ENCODE results near the gene BLTP2. TPM values are rescaled to one million over a fixed set of nuclear protein-coding genes. Genes with fewer than 3 reads are reported as not detected.

BLTP2 gene
- total RNA-seq, 4 donors from 2014 or later, result 90.0 to 127 (median 98.2) TPM

- Histone ChIP-seq H3K27ac (replicated peaks in 1 of 4) (no peak overlapping the region), H3K9me3 (no peaks in the 10 kb centered on the region), H3K4me3 (no peak overlapping the region), H3K4me1 (peaks cover 0 to 10% (median 5%) of the 10 kb centered on the region in 4 donors), H3K36me3 (peaks cover 32 to 96% (median 71%) of the 10 kb centered on the region in 4 donors), H3K27me3 (no peaks in the 10 kb centered on the region)
- intact Hi-C loops (cut with DNase I), result no loop called here
- no peak for DNase-seq (ENCODE audit: extremely low spot score)
- no peak for TF ChIP-seq POLR2AphosphoS5 (IDR thresholded peaks at IDR 0.05)
- TF ChIP-seq CTCF (IDR thresholded peaks at IDR 0.05), result no peak
- TF ChIP-seq POLR2A (IDR thresholded peaks at IDR 0.05; ENCODE audit: low read depth), result no peak
- WGBS, result 90% methylated on average over 5 of the region's 5 CpGs
Measured at GRCh38 chr17:28655160-28655559, 10.2 kb upstream of the BLTP2 start.

GRCh38 chr17:28648698-28649097 is 3.7 kb upstream of the BLTP2 start:
- peaks cover 24 to 30% (median 28%) of the 10 kb centered on the region in 4 donors for H3K4me1 ChIP-seq
- no peak for DNase-seq (ENCODE audit: extremely low spot score)
- no peaks in the 10 kb centered on the region for H3K9me3 ChIP-seq
- peaks cover 8 to 54% (median 38%) of the 10 kb centered on the region in 4 donors for H3K36me3 ChIP-seq
- TF ChIP-seq CTCF (IDR thresholded peaks at IDR 0.05) (no peak), EP300 (IDR thresholded peaks at IDR 0.05) (no peak)
- H3K27me3 ChIP-seq, result no peaks in the 10 kb centered on the region
- H3K27ac ChIP-seq (replicated peaks in 1 of 4), result no peak overlapping the region
- WGBS, result 71% methylated on average over 1 of the region's 2 CpGs
- H3K4me3 ChIP-seq, result no peak overlapping the region
- intact Hi-C loops (cut with DNase I), result loop anchor here (5.0 kb wide), 1 partner anchor 264 kb away; no protein-coding TSS in a partner anchor

- 64% methylated on average over 12 of the region's 12 CpGs for WGBS
- no peaks in the 10 kb centered on the region for H3K9me3 ChIP-seq
- peak overlapping the region; percentile 16 to 100 (median 92) for H3K4me3 ChIP-seq
- H3K4me1 ChIP-seq, result peaks cover 28 to 47% (median 42%) of the 10 kb centered on the region in 4 donors
- intact Hi-C loops (cut with DNase I), result loop anchor here (5.0 kb wide), 1 partner anchor 266 kb away; no protein-coding TSS in a partner anchor
- no peak for DNase-seq (ENCODE audit: extremely low spot score)
- H3K27ac ChIP-seq (replicated peaks in 1 of 4), result peak overlapping the region; percentile 88 to 97 (median 95)
- TF ChIP-seq POLR2A (IDR thresholded peaks at IDR 0.05; ENCODE audit: low read depth), result no peak
- peak in 1 of 2 donors; percentile 5 for TF ChIP-seq POLR2AphosphoS5 (IDR thresholded peaks at IDR 0.05)
- TF ChIP-seq CTCF (IDR thresholded peaks at IDR 0.05), result no peak
- TF ChIP-seq EP300 (IDR thresholded peaks at IDR 0.05), result no peak
- no peaks in the 10 kb centered on the region for H3K27me3 ChIP-seq
- H3K36me3 ChIP-seq, result peaks cover 15 to 53% (median 36%) of the 10 kb centered on the region in 4 donors
Measured at GRCh38 chr17:28646039-28646754, 1.2 kb upstream of the BLTP2 start.

DNA sequence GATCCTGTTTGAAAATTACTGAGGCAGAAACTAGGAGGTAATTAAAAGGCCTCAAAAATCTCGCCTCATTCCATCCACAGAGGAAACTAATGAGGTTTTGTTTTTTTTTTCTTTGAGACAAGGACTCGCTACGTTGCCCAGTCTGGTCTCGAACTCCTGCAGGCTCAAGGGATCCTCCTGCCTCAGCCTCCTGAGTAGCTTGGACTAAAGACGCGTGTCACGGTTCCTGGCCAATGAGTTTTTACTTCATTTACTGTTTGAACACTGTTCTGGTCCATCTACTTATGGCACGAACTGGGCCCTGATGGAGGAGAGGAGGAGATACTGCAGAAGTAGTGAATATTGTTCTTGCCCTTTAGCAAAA is 600 bp upstream of the BLTP2 start:
- H3K27ac ChIP-seq (replicated peaks in 1 of 4), result peak overlapping the region; percentile 88 to 97 (median 95)
- no peak for DNase-seq (ENCODE audit: extremely low spot score)
- H3K4me3 ChIP-seq, result peak overlapping the region; percentile 92 to 100 (median 94)
- intact Hi-C loops (cut with DNase I), result loop anchor here (5.0 kb wide), 1 partner anchor 267 kb away; no protein-coding TSS in a partner anchor
- no peaks in the 10 kb centered on the region for H3K9me3 ChIP-seq
- peaks cover 28 to 47% (median 42%) of the 10 kb centered on the region in 4 donors for H3K4me1 ChIP-seq
- TF ChIP-seq CTCF (IDR thresholded peaks at IDR 0.05) (peak in 1 of 3 experiments; percentile 9), POLR2A (IDR thresholded peaks at IDR 0.05; ENCODE audit: low read depth) (no peak)
- peaks cover 13 to 53% (median 38%) of the 10 kb centered on the region in 4 donors for H3K36me3 ChIP-seq
- no peaks in the 10 kb centered on the region for H3K27me3 ChIP-seq
- 19% methylated on average over 8 of the region's 8 CpGs for WGBS
